ENCODE results near the gene MFGE8. TPM values are rescaled to one million over a fixed set of nuclear protein-coding genes. Genes with fewer than 3 reads are reported as not detected.

Gene MFGE8
- total and polyA plus RNA-seq, 7 donors, result 15.3 to 186 (median 127) TPM

DNA sequence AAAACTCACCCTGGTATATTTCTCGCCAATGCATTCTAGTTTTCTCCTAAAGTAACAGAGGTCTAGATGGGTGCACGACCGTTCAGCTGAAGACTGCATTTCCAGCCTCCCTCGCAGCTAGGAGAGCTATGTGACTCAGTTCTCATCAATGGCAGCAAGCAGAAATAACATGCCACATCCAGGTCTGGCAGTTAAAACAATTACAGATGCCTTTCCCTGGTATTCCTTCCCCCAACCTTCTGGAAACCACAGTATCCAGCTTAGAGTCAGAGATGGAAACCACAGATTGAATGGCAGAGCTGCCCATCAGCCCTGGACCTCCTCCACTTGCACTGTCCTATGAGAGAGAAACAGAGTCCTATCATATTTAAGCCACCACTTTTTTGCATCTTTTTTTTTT is 22.7 kb downstream of the MFGE8 start:
- intact Hi-C loops (cut with DNase I), result no loop called here
- Histone ChIP-seq H3K4me3 (no peak overlapping the region), H3K36me3 (no peaks in the 10 kb centered on the region), H3K4me1 (peaks cover 0 to 17% (median 15%) of the 10 kb centered on the region in 4 donors), H3K9me3 (no peaks in the 10 kb centered on the region), H3K27me3 (peaks cover 11 to 42% (median 38%) of the 10 kb centered on the region in 3 donors), H3K27ac (no peak overlapping the region)
- TF ChIP-seq EP300 (IDR thresholded peaks at IDR 0.05) (no peak), POLR2AphosphoS5 (IDR thresholded peaks at IDR 0.05) (no peak), CTCF (IDR thresholded peaks at IDR 0.05) (no peak), POLR2A (IDR thresholded peaks at IDR 0.05) (no peak)
- WGBS, 2 donors, result 44 to 85% methylated on average over 4 of the region's 4 CpGs
- DNase-seq, result no peak

DNA sequence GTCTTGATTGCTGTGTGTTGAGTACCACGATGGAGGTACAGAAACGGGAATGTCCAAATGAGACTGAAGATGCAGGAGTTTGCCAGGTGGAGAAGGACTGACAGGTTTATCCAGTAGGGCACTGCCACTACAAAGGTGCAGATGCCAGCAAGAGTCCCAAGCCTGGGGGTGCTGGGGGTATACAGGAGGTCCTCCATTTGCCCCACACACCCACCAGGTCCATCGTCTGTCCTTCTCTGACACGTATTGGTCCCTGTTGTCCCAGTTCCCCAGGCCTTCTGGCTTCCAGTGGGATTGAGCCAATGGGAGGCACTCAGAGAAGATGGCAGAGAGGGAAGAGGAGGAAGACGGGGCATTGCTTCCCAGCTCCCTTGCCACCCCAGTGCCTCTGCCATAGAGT is 24.5 kb downstream of the MFGE8 start:
- Histone ChIP-seq H3K4me3 (no peak overlapping the region), H3K27me3 (peaks cover 0 to 24% (median 20%) of the 10 kb centered on the region in 3 donors), H3K36me3 (no peaks in the 10 kb centered on the region), H3K4me1 (no peaks in the 10 kb centered on the region), H3K9me3 (no peaks in the 10 kb centered on the region), H3K27ac (no peak overlapping the region)
- DNase-seq, result no peak
- 92% methylated on average over 5 of the region's 5 CpGs for WGBS, 2 donors
- intact Hi-C loops (cut with DNase I), result no loop called here
- TF ChIP-seq POLR2AphosphoS5 (IDR thresholded peaks at IDR 0.05) (no peak), CTCF (IDR thresholded peaks at IDR 0.05) (no peak), EP300 (IDR thresholded peaks at IDR 0.05) (no peak), POLR2A (IDR thresholded peaks at IDR 0.05) (no peak)

- intact Hi-C loops (cut with DNase I), result no loop called here
- Histone ChIP-seq H3K27me3 (peaks cover 0 to 9% (median 6%) of the 10 kb centered on the region in 3 donors), H3K36me3 (no peaks in the 10 kb centered on the region), H3K4me3 (no peak overlapping the region), H3K9me3 (no peaks in the 10 kb centered on the region), H3K27ac (no peak overlapping the region), H3K4me1 (no peaks in the 10 kb centered on the region)
- no peak for DNase-seq
- 88 to 94% methylated on average over 18 of the region's 18 CpGs for WGBS, 2 donors
- no peak for TF ChIP-seq EP300 (IDR thresholded peaks at IDR 0.05)
- TF ChIP-seq CTCF (IDR thresholded peaks at IDR 0.05), result no peak
- no peak for TF ChIP-seq POLR2A (IDR thresholded peaks at IDR 0.05)
Observed at GRCh38 chr15:88887068-88887580, 26.1 kb downstream of the MFGE8 start.

GRCh38 chr15:88882785-88883184 is 30.4 kb downstream of the MFGE8 start:
- no peaks in the 10 kb centered on the region for H3K36me3 ChIP-seq
- intact Hi-C loops (cut with DNase I), result no loop called here
- WGBS, 2 donors, result 80 to 88% methylated on average over 4 of the region's 4 CpGs
- no peak overlapping the region for H3K4me3 ChIP-seq
- H3K27ac ChIP-seq, result no peak overlapping the region
- no peaks in the 10 kb centered on the region for H3K4me1 ChIP-seq
- no peaks in the 10 kb centered on the region for H3K27me3 ChIP-seq
- TF ChIP-seq EP300 (IDR thresholded peaks at IDR 0.05), result no peak
- no peak for TF ChIP-seq CTCF (IDR thresholded peaks at IDR 0.05)
- TF ChIP-seq POLR2AphosphoS5 (IDR thresholded peaks at IDR 0.05), result no peak
- TF ChIP-seq POLR2A (IDR thresholded peaks at IDR 0.05), result no peak
- DNase-seq, result no peak
- no peaks in the 10 kb centered on the region for H3K9me3 ChIP-seq

DNA sequence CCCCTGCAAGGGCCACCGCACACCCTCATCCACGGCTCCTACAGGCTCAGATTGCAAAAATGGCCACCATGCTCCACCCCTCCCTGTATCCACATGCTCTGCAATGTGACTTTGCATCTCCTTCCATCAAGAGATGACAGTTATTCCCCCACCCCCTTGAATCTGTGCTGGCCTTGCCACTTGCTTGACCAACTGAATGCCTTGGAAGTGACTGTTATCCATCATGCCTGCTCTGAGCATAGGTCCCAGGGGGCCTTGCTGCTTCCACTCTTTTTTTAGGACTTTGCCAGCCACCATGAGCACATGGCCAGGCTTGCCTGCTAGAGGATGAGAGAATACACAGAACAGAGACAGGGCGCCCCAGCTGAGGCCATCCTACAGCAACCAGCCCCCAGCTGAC is 31.4 kb downstream of the MFGE8 start:
- TF ChIP-seq POLR2A (IDR thresholded peaks at IDR 0.05) (no peak), POLR2AphosphoS5 (IDR thresholded peaks at IDR 0.05) (no peak), EP300 (IDR thresholded peaks at IDR 0.05) (no peak)
- DNase-seq, result no peak
- no peaks in the 10 kb centered on the region for H3K9me3 ChIP-seq
- WGBS, 2 donors, result 93 to 97% methylated on average over 3 of the region's 3 CpGs
- intact Hi-C loops (cut with DNase I), result no loop called here
- no peaks in the 10 kb centered on the region for H3K36me3 ChIP-seq
- H3K4me3 ChIP-seq, result no peak overlapping the region
- H3K27ac ChIP-seq, result no peak overlapping the region
- no peaks in the 10 kb centered on the region for H3K4me1 ChIP-seq
- no peaks in the 10 kb centered on the region for H3K27me3 ChIP-seq

Data from sigmoid colon (tissue), 7 donors.